Panc1 (cell line): ENCODE measurements around the gene ARL4A. TPM values are rescaled to one million over a fixed set of nuclear protein-coding genes. Genes with fewer than 3 reads are reported as not detected.

ENCODE experiments used
- ATAC-seq: fragments of 200-7000 bp; cut with Tn5 transposase; 2 replicates; pipeline ENCODE4 v1.9.1; 2020; ENCODE audit warnings: mild to moderate bottlenecking, moderate library complexity
- BruUV-seq: library from RNA; stranded (reverse); fragments of 400-500 nt; replicated peaks from 2 replicates; lab custom pipeline; 2021; lab: Mats Ljungman, UMichigan
- CTCF ChIA-PET: fragments of 300-600 bp; sonication (Branson Sonifier 250); formaldehyde crosslinking; loops from one replicate; lab custom pipeline; 2022; ENCODE audit warnings: antibody characterized with exemption; lab: Charles Lee
- POLR2A ChIA-PET: fragments of 300-600 bp; sonication (Branson Sonifier 250); formaldehyde crosslinking; loops from one replicate; lab custom pipeline; 2022; ENCODE audit warnings: antibody characterized with exemption; lab: Charles Lee
- DNase-seq: peaks from one replicate; pipeline ENCODE4 v3.0.0-alpha.2; 2010; ENCODE audit warnings: low read depth, low spot score
- H3K27ac ChIP-seq: 2 replicates; pipeline ENCODE4 v1.5.1; 2011; ENCODE audit warnings: mild to moderate bottlenecking, low read length, inconsistent platforms
- H3K27me3 ChIP-seq: fragments of 200-500 bp; sonication (Bioruptor generic); 2 replicates; pipeline ENCODE4 v1.6.0; 2014; ENCODE audit warnings: low read length, inconsistent platforms; ENCODE audit not compliant: control insufficient read depth, insufficient read depth
- H3K36me3 ChIP-seq: fragments of 200-500 bp; sonication (Bioruptor generic); 2 replicates; pipeline ENCODE4 v1.5.1; 2014; ENCODE audit warnings: inconsistent platforms, mild to moderate bottlenecking, low read length, moderate library complexity; ENCODE audit not compliant: control insufficient read depth, insufficient read depth
- H3K4me1 ChIP-seq: 2 replicates; pipeline ENCODE4 v1.5.1; 2011; ENCODE audit warnings: inconsistent platforms, mild to moderate bottlenecking, low read length, moderate library complexity; ENCODE audit not compliant: control insufficient read depth, insufficient read depth
- H3K4me3 ChIP-seq, 2 experiments: 2 replicates each; pipeline ENCODE4 v1.5.1; 2011 to 2012; ENCODE audit warnings: low read depth in 2 of 2, low read length in 2 of 2, mild to moderate bottlenecking in 2 of 2, inconsistent platforms in 1 of 2, moderate library complexity in 1 of 2
- H3K9me3 ChIP-seq: fragments of 200-500 bp; sonication (Bioruptor generic); 2 replicates; pipeline ENCODE4 v1.5.1; 2014; ENCODE audit warnings: low read depth, mild to moderate bottlenecking, inconsistent platforms, low read length, moderate library complexity; ENCODE audit not compliant: control insufficient read depth, insufficient read depth
- POLR2AphosphoS5 ChIP-seq: IDR thresholded peaks from 2 replicates; pipeline ENCODE4 v1.6.1; 2012; ENCODE audit warnings: mild to moderate bottlenecking, low read depth, low read length, moderate library complexity
- SIN3A ChIP-seq: IDR thresholded peaks from 2 replicates; pipeline ENCODE4 v1.6.1; 2012; ENCODE audit warnings: low read depth, mild to moderate bottlenecking, low read length, moderate library complexity, borderline replicate concordance; ENCODE audit not compliant: insufficient read depth
- TCF7L2 ChIP-seq: IDR thresholded peaks from 2 replicates; pipeline ENCODE4 v1.6.1; 2011; ENCODE audit warnings: mild to moderate bottlenecking, low read depth, low read length, inconsistent platforms
- in situ Hi-C: cut with HindIII; loops from 2 replicates; pipeline ENCODE4 v1.10.0; 2016; ENCODE audit warnings: low sequenced_read_pairs, low pct_unique_long_range_greater_than_20kb
- intact Hi-C: fragments of 100-400 bp; cut with micrococcal nuclease; formaldehyde crosslinking; loops from one replicate; pipeline ENCODE4 v1.10.0; 2022; ENCODE audit not compliant: unreplicated experiment
- total RNA-seq: library from RNA; stranded (reverse); gene quantifications from one replicate; pipeline ENCODE4 v1.2.1, GENCODE V29; 2021; ENCODE audit not compliant: unreplicated experiment
- TF ChIP-seq, protein P1 (sequence below), 2 experiments: IDR thresholded peaks; 2 replicates each; pipeline ENCODE4 v1.6.1; 2011 to 2012; ENCODE audit warnings: low read depth in 2 of 2, control low read depth in 1 of 2, low read length in 1 of 2, mild to moderate bottlenecking in 1 of 2, moderate library complexity in 1 of 2; ENCODE audit not compliant: insufficient read depth in 1 of 2
- TF ChIP-seq, protein P2 (sequence below): fragments of 450-650 bp; IDR thresholded peaks from 2 replicates; pipeline ENCODE4 v1.5.1; 2017; ENCODE audit warnings: mild to moderate bottlenecking

ARL4A gene
- total RNA-seq, 1 experiment from 2014 or later = 37.4 TPM

DNA sequence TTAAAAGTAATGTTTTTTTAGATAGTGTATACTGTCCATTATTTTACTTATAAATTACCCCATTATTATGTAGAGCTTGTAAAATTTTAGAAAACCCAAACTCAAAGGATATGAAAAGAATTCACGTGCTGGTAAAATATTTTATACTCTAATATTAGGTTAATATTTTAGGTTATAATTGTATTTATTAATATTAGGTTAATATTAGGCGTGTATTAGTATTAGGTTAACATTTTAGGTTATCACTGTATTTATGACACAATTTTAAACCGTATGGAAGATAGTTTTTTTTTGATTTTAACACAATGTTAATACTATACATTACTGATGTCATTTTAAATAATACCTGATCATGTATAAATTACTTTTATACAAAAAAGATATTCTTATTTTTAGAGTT lies 48.5 kb downstream of the ARL4A start:
- no peaks in the 10 kb centered on the region for H3K36me3 ChIP-seq
- ChIA-PET CTCF (no interaction called here), POLR2A (no interaction called here)
- H3K27me3 ChIP-seq = no peaks in the 10 kb centered on the region
- no peaks in the 10 kb centered on the region for H3K4me1 ChIP-seq
- BruUV-seq = no TSS peak
- DNase-seq (no peak), ATAC-seq (no peak)
- no peak overlapping the region for H3K4me3 ChIP-seq
- H3K27ac ChIP-seq = no peak overlapping the region
- intact Hi-C loops (no loop called here), in situ Hi-C loops (no loop called here)
- TF ChIP-seq TCF7L2 = no peak
- TF ChIP-seq POLR2AphosphoS5 = no peak
- TF ChIP-seq, protein P1, sequence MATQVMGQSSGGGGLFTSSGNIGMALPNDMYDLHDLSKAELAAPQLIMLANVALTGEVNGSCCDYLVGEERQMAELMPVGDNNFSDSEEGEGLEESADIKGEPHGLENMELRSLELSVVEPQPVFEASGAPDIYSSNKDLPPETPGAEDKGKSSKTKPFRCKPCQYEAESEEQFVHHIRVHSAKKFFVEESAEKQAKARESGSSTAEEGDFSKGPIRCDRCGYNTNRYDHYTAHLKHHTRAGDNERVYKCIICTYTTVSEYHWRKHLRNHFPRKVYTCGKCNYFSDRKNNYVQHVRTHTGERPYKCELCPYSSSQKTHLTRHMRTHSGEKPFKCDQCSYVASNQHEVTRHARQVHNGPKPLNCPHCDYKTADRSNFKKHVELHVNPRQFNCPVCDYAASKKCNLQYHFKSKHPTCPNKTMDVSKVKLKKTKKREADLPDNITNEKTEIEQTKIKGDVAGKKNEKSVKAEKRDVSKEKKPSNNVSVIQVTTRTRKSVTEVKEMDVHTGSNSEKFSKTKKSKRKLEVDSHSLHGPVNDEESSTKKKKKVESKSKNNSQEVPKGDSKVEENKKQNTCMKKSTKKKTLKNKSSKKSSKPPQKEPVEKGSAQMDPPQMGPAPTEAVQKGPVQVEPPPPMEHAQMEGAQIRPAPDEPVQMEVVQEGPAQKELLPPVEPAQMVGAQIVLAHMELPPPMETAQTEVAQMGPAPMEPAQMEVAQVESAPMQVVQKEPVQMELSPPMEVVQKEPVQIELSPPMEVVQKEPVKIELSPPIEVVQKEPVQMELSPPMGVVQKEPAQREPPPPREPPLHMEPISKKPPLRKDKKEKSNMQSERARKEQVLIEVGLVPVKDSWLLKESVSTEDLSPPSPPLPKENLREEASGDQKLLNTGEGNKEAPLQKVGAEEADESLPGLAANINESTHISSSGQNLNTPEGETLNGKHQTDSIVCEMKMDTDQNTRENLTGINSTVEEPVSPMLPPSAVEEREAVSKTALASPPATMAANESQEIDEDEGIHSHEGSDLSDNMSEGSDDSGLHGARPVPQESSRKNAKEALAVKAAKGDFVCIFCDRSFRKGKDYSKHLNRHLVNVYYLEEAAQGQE (IDR thresholded peaks at IDR 0.05; ENCODE audit: insufficient read depth in 1 of 2, low read depth in 2 of 2, low read length in 1 of 2) = no peak
- no peak for TF ChIP-seq SIN3A
- TF ChIP-seq, protein P2, sequence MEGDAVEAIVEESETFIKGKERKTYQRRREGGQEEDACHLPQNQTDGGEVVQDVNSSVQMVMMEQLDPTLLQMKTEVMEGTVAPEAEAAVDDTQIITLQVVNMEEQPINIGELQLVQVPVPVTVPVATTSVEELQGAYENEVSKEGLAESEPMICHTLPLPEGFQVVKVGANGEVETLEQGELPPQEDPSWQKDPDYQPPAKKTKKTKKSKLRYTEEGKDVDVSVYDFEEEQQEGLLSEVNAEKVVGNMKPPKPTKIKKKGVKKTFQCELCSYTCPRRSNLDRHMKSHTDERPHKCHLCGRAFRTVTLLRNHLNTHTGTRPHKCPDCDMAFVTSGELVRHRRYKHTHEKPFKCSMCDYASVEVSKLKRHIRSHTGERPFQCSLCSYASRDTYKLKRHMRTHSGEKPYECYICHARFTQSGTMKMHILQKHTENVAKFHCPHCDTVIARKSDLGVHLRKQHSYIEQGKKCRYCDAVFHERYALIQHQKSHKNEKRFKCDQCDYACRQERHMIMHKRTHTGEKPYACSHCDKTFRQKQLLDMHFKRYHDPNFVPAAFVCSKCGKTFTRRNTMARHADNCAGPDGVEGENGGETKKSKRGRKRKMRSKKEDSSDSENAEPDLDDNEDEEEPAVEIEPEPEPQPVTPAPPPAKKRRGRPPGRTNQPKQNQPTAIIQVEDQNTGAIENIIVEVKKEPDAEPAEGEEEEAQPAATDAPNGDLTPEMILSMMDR = no peak
- H3K9me3 ChIP-seq = no peaks in the 10 kb centered on the region

DNA sequence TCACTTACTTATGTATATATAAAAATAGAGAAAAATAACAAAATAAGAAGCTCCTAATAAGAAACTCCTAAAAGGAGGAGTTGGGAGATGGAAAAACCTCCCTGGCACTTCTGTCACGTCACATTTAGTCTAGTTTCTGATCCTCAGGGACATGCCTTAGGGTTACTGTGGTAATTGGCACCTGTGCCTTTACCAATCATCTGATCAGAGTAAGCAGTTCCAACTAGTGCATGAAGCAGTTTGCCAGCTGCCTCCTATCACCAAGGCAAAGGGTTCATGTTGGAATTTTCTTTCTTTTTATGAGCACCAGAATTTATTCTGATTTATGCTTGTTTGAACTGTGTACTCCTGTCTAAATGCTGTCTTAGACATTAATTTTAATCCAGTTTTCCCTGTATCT lies 49.9 kb downstream of the ARL4A start:
- no peaks in the 10 kb centered on the region for H3K36me3 ChIP-seq
- TF ChIP-seq, protein P2 = no peak
- no peak for TF ChIP-seq SIN3A
- TF ChIP-seq, protein P1 (IDR thresholded peaks at IDR 0.05; ENCODE audit: insufficient read depth in 1 of 2, low read depth in 2 of 2, low read length in 1 of 2) = no peak
- no peak for TF ChIP-seq POLR2AphosphoS5
- TF ChIP-seq TCF7L2 = no peak
- no peaks in the 10 kb centered on the region for H3K4me1 ChIP-seq
- ChIA-PET CTCF (interaction anchor here (0.6 kb wide), 1 partner anchor 1006 kb away, joined by 4 read pairs; no protein-coding TSS in a partner anchor), POLR2A (no interaction called here)
- ATAC-seq (no peak), DNase-seq (no peak)
- intact Hi-C loops = no loop called here
- no peaks in the 10 kb centered on the region for H3K27me3 ChIP-seq
- H3K4me3 ChIP-seq = no peak overlapping the region
- BruUV-seq = no TSS peak
- no peak overlapping the region for H3K27ac ChIP-seq
- in situ Hi-C loops = no loop called here
- H3K9me3 ChIP-seq = no peaks in the 10 kb centered on the region
